H9 (cell line): ENCODE data around the gene SF3B5. TPM values are rescaled to one million over a fixed set of nuclear protein-coding genes. Genes with fewer than 3 reads are reported as not detected.

Source experiments
- DNase-seq: peaks from one replicate; pipeline ENCODE4 v3.0.0-alpha.2; 2017
- H2AFZ ChIP-seq: one replicate; pipeline ENCODE4 v1.6.1; 2013; ENCODE audit warnings: mild to moderate bottlenecking, low read length, control low read depth, moderate library complexity
- H2AK5ac ChIP-seq: 2 replicates; pipeline ENCODE4 v1.6.1; 2013; ENCODE audit warnings: low read length, control low read depth, mixed read lengths; ENCODE audit not compliant: insufficient read length
- H2BK120ac ChIP-seq: one replicate; pipeline ENCODE4 v1.6.1; 2013; ENCODE audit warnings: low read depth, mild to moderate bottlenecking, low read length, control low read depth, inconsistent platforms; ENCODE audit not compliant: poor library complexity, severe bottlenecking
- H2BK12ac ChIP-seq: 2 replicates; pipeline ENCODE4 v1.6.1; 2013; ENCODE audit warnings: low read length, control low read depth, mixed read lengths, low read depth; ENCODE audit not compliant: insufficient read length
- H2BK15ac ChIP-seq: 2 replicates; pipeline ENCODE4 v1.6.1; 2013; ENCODE audit warnings: low read depth, low read length, control low read depth
- H2BK20ac ChIP-seq: one replicate; pipeline ENCODE4 v1.6.1; 2013; ENCODE audit warnings: low read depth, mild to moderate bottlenecking, low read length, control low read depth, inconsistent platforms; ENCODE audit not compliant: poor library complexity, severe bottlenecking
- H2BK5ac ChIP-seq: 2 replicates; pipeline ENCODE4 v1.6.1; 2013; ENCODE audit warnings: low read length, control low read depth, mixed read lengths; ENCODE audit not compliant: insufficient read length
- H3K14ac ChIP-seq: 2 replicates; pipeline ENCODE4 v1.6.1; 2013; ENCODE audit warnings: low read length, control low read depth; ENCODE audit not compliant: insufficient read depth
- H3K18ac ChIP-seq: 2 replicates; pipeline ENCODE4 v1.6.1; 2013; ENCODE audit warnings: low read depth, mild to moderate bottlenecking, mixed read lengths, low read length, control low read depth; ENCODE audit not compliant: insufficient read length
- H3K23ac ChIP-seq: 2 replicates; pipeline ENCODE4 v1.6.1; 2013; ENCODE audit warnings: low read length, control low read depth, mixed read lengths, low read depth; ENCODE audit not compliant: insufficient read length
- H3K23me2 ChIP-seq: 2 replicates; pipeline ENCODE4 v1.6.1; 2013; ENCODE audit warnings: low read depth, mild to moderate bottlenecking, mixed read lengths, low read length, control low read depth; ENCODE audit not compliant: insufficient read length, poor library complexity, severe bottlenecking
- H3K27ac ChIP-seq: 2 replicates; pipeline ENCODE4 v1.5.1; 2013; ENCODE audit warnings: low read length, control low read depth, mixed read lengths, low read depth; ENCODE audit not compliant: insufficient read length
- H3K27me3 ChIP-seq: 2 replicates; pipeline ENCODE4 v1.6.1; 2013; ENCODE audit warnings: low read length, control low read depth, inconsistent platforms; ENCODE audit not compliant: insufficient read depth
- H3K4ac ChIP-seq: 2 replicates; pipeline ENCODE4 v1.6.1; 2013; ENCODE audit warnings: low read depth, mild to moderate bottlenecking, control low read depth, inconsistent platforms, low read length, moderate library complexity
- H3K4me1 ChIP-seq: 2 replicates; pipeline ENCODE4 v1.6.1; 2013; ENCODE audit warnings: low read length, control low read depth, inconsistent platforms; ENCODE audit not compliant: insufficient read depth
- H3K4me2 ChIP-seq: 2 replicates; pipeline ENCODE4 v1.6.1; 2013; ENCODE audit warnings: low read length, control low read depth, mixed read lengths; ENCODE audit not compliant: insufficient read length, insufficient read depth
- H3K56ac ChIP-seq: 2 replicates; pipeline ENCODE4 v1.6.1; 2013; ENCODE audit warnings: low read depth, mild to moderate bottlenecking, mixed read lengths, low read length, control low read depth; ENCODE audit not compliant: insufficient read length
- H3K79me1 ChIP-seq: 2 replicates; pipeline ENCODE4 v1.6.1; 2013; ENCODE audit warnings: low read depth, mild to moderate bottlenecking, moderate library complexity, low read length, control low read depth, inconsistent platforms; ENCODE audit not compliant: insufficient read depth, poor library complexity, severe bottlenecking
- H3K79me2 ChIP-seq: 2 replicates; pipeline ENCODE4 v1.6.1; 2013; ENCODE audit warnings: low read length, control low read depth, inconsistent platforms; ENCODE audit not compliant: insufficient read depth
- H3K9ac ChIP-seq: 2 replicates; pipeline ENCODE4 v1.6.1; 2013; ENCODE audit warnings: low read length, control low read depth, mixed read lengths; ENCODE audit not compliant: insufficient read length; ENCODE audit errors: extremely low read depth
- H3K9me3 ChIP-seq: one replicate; pipeline ENCODE4 v1.6.1; 2013; ENCODE audit warnings: low read depth, low read length, inconsistent platforms; ENCODE audit not compliant: control insufficient read depth
- H3T11ph ChIP-seq: one replicate; pipeline ENCODE4 v1.6.1; 2013; ENCODE audit warnings: mild to moderate bottlenecking, low read length, control low read depth, inconsistent platforms
- H4K20me1 ChIP-seq: one replicate; pipeline ENCODE4 v1.6.1; 2013; ENCODE audit not compliant: control insufficient read depth, insufficient read length, insufficient read depth
- H4K5ac ChIP-seq: 2 replicates; pipeline ENCODE4 v1.6.1; 2013; ENCODE audit warnings: low read depth, mild to moderate bottlenecking, mixed read lengths, low read length, control low read depth; ENCODE audit not compliant: insufficient read length
- H4K8ac ChIP-seq: replicated peaks from 2 replicates; pipeline ENCODE4 v1.6.1; 2013; ENCODE audit warnings: low read length, control low read depth, mixed read lengths, low read depth; ENCODE audit not compliant: insufficient read length
- H4K91ac ChIP-seq: 2 replicates; pipeline ENCODE4 v1.6.1; 2013; ENCODE audit warnings: low read depth, mild to moderate bottlenecking, moderate library complexity, mixed read lengths, low read length, control low read depth; ENCODE audit not compliant: insufficient read length
- H3K27ac Mint-ChIP-seq, 3 experiments: 2 replicates in 2 of 3; 3 replicates in 1 of 3; pipeline ENCODE4 v1.8.0; 2020 to 2021; ENCODE audit warnings: mixed read lengths in 3 of 3, mild to moderate bottlenecking in 1 of 3, moderate library complexity in 1 of 3
- H3K27me3 Mint-ChIP-seq: 2 replicates; pipeline ENCODE4 v1.8.0; 2021; ENCODE audit warnings: low read depth, mild to moderate bottlenecking, moderate library complexity, mixed read lengths
- H3K36me3 Mint-ChIP-seq, 3 experiments: 2 replicates in 2 of 3; 3 replicates in 1 of 3; pipeline ENCODE4 v1.8.0; 2020 to 2021; ENCODE audit warnings: low read depth in 3 of 3, mixed read lengths in 3 of 3; ENCODE audit not compliant: insufficient read depth in 1 of 3
- H3K4me1 Mint-ChIP-seq, 2 experiments: 2 replicates each; pipeline ENCODE4 v1.8.0; 2020; ENCODE audit warnings: mixed read lengths in 2 of 2
- H3K4me3 Mint-ChIP-seq, 2 experiments: 2 replicates in 1 of 2; 3 replicates in 1 of 2; pipeline ENCODE4 v1.8.0; 2020 to 2021; ENCODE audit warnings: mild to moderate bottlenecking in 2 of 2, mixed read lengths in 2 of 2, moderate library complexity in 1 of 2
- H3K9me3 Mint-ChIP-seq, 2 experiments: 2 replicates in 1 of 2; 3 replicates in 1 of 2; pipeline ENCODE4 v1.8.0; 2020; ENCODE audit warnings: mild to moderate bottlenecking in 2 of 2, mixed read lengths in 2 of 2, moderate library complexity in 1 of 2
- CTCF ChIP-seq: fragments of 200-600 bp; sonication (generic); conservative IDR thresholded peaks from 3 replicates; pipeline ENCODE4 v1.8.0; 2021; ENCODE audit warnings: antibody characterized with exemption, mild to moderate bottlenecking
- WGBS: extraction: QIAGEN DNeasy Blood & Tissue Kit; methylation state at CpG from one replicate; pipeline ENCODE4 v1.1.7; 2013; ENCODE audit warnings: missing lambda C conversion rate, low lambda C conversion rate, mixed read lengths; ENCODE audit not compliant: insufficient read length; ENCODE audit errors: extremely low coverage; 5-methylcytosine and 5-hydroxymethylcytosine counted together
- total RNA-seq: library from RNA; stranded (reverse); gene quantifications from 2 replicates; pipeline ENCODE4 v1.2.1, GENCODE V29; 2021

The SF3B5 gene
- total RNA-seq, 1 experiment from 2014 or later: 145 TPM

DNA sequence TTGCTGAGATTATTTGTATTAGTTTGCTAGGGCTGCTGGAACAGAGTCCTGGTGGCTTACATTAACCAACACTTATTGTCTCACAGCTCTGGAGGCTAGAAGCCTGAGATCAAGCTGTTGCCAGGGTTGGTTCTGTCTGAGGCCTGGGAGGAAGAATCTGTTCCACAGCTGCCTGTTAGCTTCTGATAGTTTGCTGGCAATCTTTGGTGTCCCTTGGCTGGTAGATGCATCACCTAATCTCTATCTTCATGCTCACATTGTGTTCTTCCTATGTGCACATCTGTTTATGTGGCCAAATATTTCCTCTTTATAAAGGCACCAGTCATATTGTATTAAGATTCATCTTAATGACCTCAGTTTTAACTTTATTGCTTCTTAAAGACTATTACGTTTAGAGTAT, 19.5 kb downstream of the SF3B5 start:
- Histone ChIP-seq H3K23ac (no peak overlapping the region), H4K91ac (no peak overlapping the region), H3K79me2 (no peaks in the 10 kb centered on the region), H3K18ac (no peak overlapping the region), H4K5ac (no peak overlapping the region), H3K79me1 (no peaks in the 10 kb centered on the region), H2BK12ac (no peak overlapping the region), H3K23me2 (no peaks in the 10 kb centered on the region), H4K20me1 (no peaks in the 10 kb centered on the region), H3T11ph (no peak overlapping the region), H3K27me3 (no peaks in the 10 kb centered on the region), H2BK120ac (no peak overlapping the region), H3K4me1 (no peaks in the 10 kb centered on the region), H3K14ac (no peak overlapping the region), H2BK20ac (no peak overlapping the region), H3K4ac (no peak overlapping the region), H2AFZ (no peak overlapping the region), H4K8ac (no peak overlapping the region), H2BK5ac (no peak overlapping the region), H3K4me2 (no peak overlapping the region), H2AK5ac (no peak overlapping the region), H3K56ac (no peak overlapping the region), H3K9me3 (no peaks in the 10 kb centered on the region), H2BK15ac (no peak overlapping the region), H3K27ac (no peak overlapping the region), H3K9ac (no peak overlapping the region)
- Mint-ChIP-seq H3K4me1 (peaks cover 0 to 5% of the 10 kb centered on the region in 2 experiments; a peak in 1 of 4 replicates), H3K9me3 (no peaks in the 10 kb centered on the region), H3K27me3 (peaks cover 8% of the 10 kb centered on the region), H3K4me3 (no peak overlapping the region), H3K36me3 (no peaks in the 10 kb centered on the region), H3K27ac (no peak overlapping the region)
- TF ChIP-seq CTCF: no peak
- DNase-seq: no peak
- WGBS: no CpG with 5 or more reads among the region's 1 CpG
